Uterus (tissue), 4 donors: ENCODE results near the gene TYRO3. TPM values are rescaled to one million over a fixed set of nuclear protein-coding genes. Genes with fewer than 3 reads are reported as not detected.
A peak's percentile ranks its signal among the peaks of the same experiment; 100 is the strongest.

Experiments
- DNase-seq, 2 donors: peaks; one replicate each; pipeline ENCODE4 v3.0.0-alpha.2; 2019 to 2020
- H3K27ac ChIP-seq, 2 donors: fragments of 200-600 bp; sonication (generic); 1 replicate in 1 of 2; 2 replicates in 1 of 2; pipeline ENCODE4 v1.5.1; 2016 to 2018
- H3K27me3 ChIP-seq, 2 donors: fragments of 200-600 bp; sonication (generic); one replicate each; pipeline ENCODE4 v1.5.1; 2018 to 2019; ENCODE audit warnings: control low read depth in 1 of 2
- H3K36me3 ChIP-seq, 2 donors: fragments of 200-600 bp; sonication (generic); one replicate each; pipeline ENCODE4 v1.5.1; 2019; ENCODE audit warnings: control low read depth in 1 of 2
- H3K4me1 ChIP-seq, 2 donors: fragments of 200-600 bp; sonication (generic); one replicate each; pipeline ENCODE4 v1.5.1; 2018 to 2019; ENCODE audit warnings: control low read depth in 1 of 2
- H3K4me3 ChIP-seq, 2 donors: fragments of 200-600 bp; sonication (generic); 1 replicate in 1 of 2; 2 replicates in 1 of 2; pipeline ENCODE4 v1.5.1; 2018 to 2019; ENCODE audit warnings: mild to moderate bottlenecking in 1 of 2
- H3K9me3 ChIP-seq, 2 donors: fragments of 200-600 bp; sonication (generic); one replicate each; pipeline ENCODE4 v1.5.1; 2019; ENCODE audit warnings: control low read depth in 1 of 2
- CTCF ChIP-seq, 4 experiments: fragments of 200-600 bp in 2 of 4; fragments of 450-650 bp in 2 of 4; sonication (generic) in 2 of 4; IDR thresholded peaks; one replicate each; pipeline ENCODE4 v1.5.1; 2016 to 2019; ENCODE audit warnings: antibody characterized with exemption in 4 of 4, mild to moderate bottlenecking in 2 of 4, moderate library complexity in 1 of 4
- POLR2A ChIP-seq, 2 donors: fragments of 450-650 bp; IDR thresholded peaks; one replicate each; pipeline ENCODE4 v1.6.1; 2016; ENCODE audit warnings: antibody characterized with exemption in 2 of 2, mild to moderate bottlenecking in 1 of 2, moderate library complexity in 1 of 2
- intact Hi-C: fragments of 100-400 bp; cut with DNase I; formaldehyde crosslinking; loops from one replicate; pipeline ENCODE4 v1.15.1; 2023; ENCODE audit warnings: low total_unique reads
- total RNA-seq, 4 donors: library from RNA; depleted of rRNA in 3 of 4; stranded (reverse); fragments of >200 nt in 3 of 4; gene quantifications; one replicate each; pipeline versions ENCODE4 v1.1.0 to v1.2.4, GENCODE V29; 2014 to 2023
- donor health status: DM: yes; HTN: yes; CAD: no.

Gene TYRO3
- total RNA-seq, 4 donors from 2014 or later, result 6.5 to 34.8 (median 24.3) TPM

GRCh38 chr15:41603941-41604911, 45.2 kb downstream of the TYRO3 start:
- no peaks in the 10 kb centered on the region for H3K9me3 ChIP-seq
- no peak for TF ChIP-seq POLR2A (IDR thresholded peaks at IDR 0.05)
- TF ChIP-seq CTCF (IDR thresholded peaks at IDR 0.05), result peak; percentile 70 to 81 (median 75)
- peaks cover 0 to 7% of the 10 kb centered on the region in 2 donors for H3K4me1 ChIP-seq
- DNase-seq, result peak; percentile 65 to 78
- peak overlapping the region; percentile 39 to 44 for H3K27ac ChIP-seq
- intact Hi-C loops, result no loop called here
- no peaks in the 10 kb centered on the region for H3K27me3 ChIP-seq
- no peaks in the 10 kb centered on the region for H3K36me3 ChIP-seq
- H3K4me3 ChIP-seq, result peak overlapping the region; percentile 4 to 11

DNA sequence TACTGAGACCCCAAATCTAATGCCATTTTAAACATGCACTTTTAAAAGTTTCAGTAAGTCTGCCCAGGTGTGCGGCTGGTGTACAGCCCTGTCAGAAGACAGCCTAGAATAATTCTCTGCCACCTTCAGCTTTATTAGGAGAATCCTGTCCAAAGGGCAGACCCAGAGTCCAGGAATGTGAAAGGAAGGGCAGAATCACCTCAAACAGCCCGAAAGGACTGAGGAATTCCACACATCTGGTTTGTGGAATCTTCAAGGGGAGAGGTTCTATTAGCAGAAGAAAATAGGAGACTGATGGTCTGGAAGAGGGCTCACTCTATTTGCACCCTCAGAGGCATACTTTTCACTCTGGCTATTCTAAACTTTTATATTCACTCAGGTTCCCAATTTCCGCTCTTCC, 46.6 kb downstream of the TYRO3 start:
- Histone ChIP-seq H3K4me3 (no peak overlapping the region), H3K9me3 (no peaks in the 10 kb centered on the region), H3K36me3 (no peaks in the 10 kb centered on the region), H3K27me3 (no peaks in the 10 kb centered on the region), H3K4me1 (peaks cover 0 to 7% of the 10 kb centered on the region in 2 donors), H3K27ac (no peak overlapping the region)
- TF ChIP-seq CTCF (IDR thresholded peaks at IDR 0.05) (no peak), POLR2A (IDR thresholded peaks at IDR 0.05) (no peak)
- no peak for DNase-seq
- intact Hi-C loops, result loop anchor here (5.0 kb wide), 1 partner anchor 207 kb away; no protein-coding TSS in a partner anchor

- H3K4me3 ChIP-seq, result no peak overlapping the region
- intact Hi-C loops, result loop anchor here (5.0 kb wide), 1 partner anchor 205 kb away; no protein-coding TSS in a partner anchor
- no peaks in the 10 kb centered on the region for H3K9me3 ChIP-seq
- no peaks in the 10 kb centered on the region for H3K36me3 ChIP-seq
- H3K4me1 ChIP-seq, result peaks cover 0 to 7% of the 10 kb centered on the region in 2 donors
- no peak overlapping the region for H3K27ac ChIP-seq
- no peak for TF ChIP-seq POLR2A (IDR thresholded peaks at IDR 0.05)
- no peak for TF ChIP-seq CTCF (IDR thresholded peaks at IDR 0.05)
- DNase-seq, result no peak
- no peaks in the 10 kb centered on the region for H3K27me3 ChIP-seq
Measured at GRCh38 chr15:41606997-41607396, 48.0 kb downstream of the TYRO3 start.

- no peak for DNase-seq
- Histone ChIP-seq H3K27me3 (no peaks in the 10 kb centered on the region), H3K36me3 (no peaks in the 10 kb centered on the region), H3K4me3 (no peak overlapping the region), H3K9me3 (no peaks in the 10 kb centered on the region), H3K27ac (no peak overlapping the region), H3K4me1 (peaks cover 0 to 7% of the 10 kb centered on the region in 2 donors)
- TF ChIP-seq POLR2A (IDR thresholded peaks at IDR 0.05) (no peak), CTCF (IDR thresholded peaks at IDR 0.05) (no peak)
- intact Hi-C loops, result loop anchor here (5.0 kb wide), 1 partner anchor 203 kb away; no protein-coding TSS in a partner anchor
Measured at GRCh38 chr15:41609123-41609522, 50.1 kb downstream of the TYRO3 start.

- DNase-seq, result no peak
- TF ChIP-seq POLR2A (IDR thresholded peaks at IDR 0.05) (no peak), CTCF (IDR thresholded peaks at IDR 0.05) (no peak)
Measured at GRCh38 chr15:41610048-41610447, 51.0 kb downstream of the TYRO3 start.

More at GRCh38 chr15:41610048-41610447, 51.0 kb downstream of the TYRO3 start:
- H3K36me3 ChIP-seq, result no peaks in the 10 kb centered on the region
- no peak overlapping the region for H3K4me3 ChIP-seq
- intact Hi-C loops, result no loop called here
- H3K9me3 ChIP-seq, result no peaks in the 10 kb centered on the region
- H3K27me3 ChIP-seq, result no peaks in the 10 kb centered on the region
- H3K27ac ChIP-seq, result no peak overlapping the region
- no peaks in the 10 kb centered on the region for H3K4me1 ChIP-seq
